Measurements from ENCODE around the gene MAST2.
"Not testable (repeated sequence)": the region's sequence is repeated elsewhere in the genome, so short reads cannot be mapped to it uniquely, and the experiment has no call there.

Gene MAST2

DNA sequence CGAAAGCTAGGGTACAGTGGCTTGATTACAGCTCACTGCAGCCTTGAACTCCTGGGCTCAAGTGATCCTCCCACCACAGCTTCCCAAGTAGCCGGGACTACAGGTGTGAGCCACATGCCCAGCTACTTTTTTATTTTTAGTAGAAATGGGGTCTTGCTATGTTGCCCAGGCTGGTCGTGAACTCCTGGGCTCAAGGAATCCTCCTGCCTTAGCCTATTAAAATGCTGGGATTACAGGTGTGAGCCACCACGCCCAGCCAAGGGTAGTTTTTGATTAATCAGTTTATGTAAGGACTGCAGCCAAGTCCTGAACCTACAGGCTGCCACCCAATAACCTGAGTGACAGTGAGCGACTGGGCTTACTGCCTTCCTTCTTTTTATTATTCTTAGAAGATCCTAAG, 240.7 kb downstream of the MAST2 start:
- H3K36me3 ChIP-seq, result no peaks in the 10 kb centered on the region
- H3K4me1 ChIP-seq (ENCODE audit: control insufficient read depth in 1 of 2, insufficient read depth in 1 of 2, low read depth in 1 of 2, low read length in 1 of 2), result peaks cover 8 to 9% of the 10 kb centered on the region in 2 experiments
- H3K27me3 ChIP-seq, result no peaks in the 10 kb centered on the region
- H3K9me3 ChIP-seq, result no peaks in the 10 kb centered on the region
- no peak overlapping the region for H3K4me3 ChIP-seq (ENCODE audit: low read depth in 1 of 2, low read length in 1 of 2)
- TF ChIP-seq, protein P1, sequence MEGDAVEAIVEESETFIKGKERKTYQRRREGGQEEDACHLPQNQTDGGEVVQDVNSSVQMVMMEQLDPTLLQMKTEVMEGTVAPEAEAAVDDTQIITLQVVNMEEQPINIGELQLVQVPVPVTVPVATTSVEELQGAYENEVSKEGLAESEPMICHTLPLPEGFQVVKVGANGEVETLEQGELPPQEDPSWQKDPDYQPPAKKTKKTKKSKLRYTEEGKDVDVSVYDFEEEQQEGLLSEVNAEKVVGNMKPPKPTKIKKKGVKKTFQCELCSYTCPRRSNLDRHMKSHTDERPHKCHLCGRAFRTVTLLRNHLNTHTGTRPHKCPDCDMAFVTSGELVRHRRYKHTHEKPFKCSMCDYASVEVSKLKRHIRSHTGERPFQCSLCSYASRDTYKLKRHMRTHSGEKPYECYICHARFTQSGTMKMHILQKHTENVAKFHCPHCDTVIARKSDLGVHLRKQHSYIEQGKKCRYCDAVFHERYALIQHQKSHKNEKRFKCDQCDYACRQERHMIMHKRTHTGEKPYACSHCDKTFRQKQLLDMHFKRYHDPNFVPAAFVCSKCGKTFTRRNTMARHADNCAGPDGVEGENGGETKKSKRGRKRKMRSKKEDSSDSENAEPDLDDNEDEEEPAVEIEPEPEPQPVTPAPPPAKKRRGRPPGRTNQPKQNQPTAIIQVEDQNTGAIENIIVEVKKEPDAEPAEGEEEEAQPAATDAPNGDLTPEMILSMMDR (IDR thresholded peaks at IDR 0.05), result no peak
- H3K27ac ChIP-seq, result no peak overlapping the region

DNA sequence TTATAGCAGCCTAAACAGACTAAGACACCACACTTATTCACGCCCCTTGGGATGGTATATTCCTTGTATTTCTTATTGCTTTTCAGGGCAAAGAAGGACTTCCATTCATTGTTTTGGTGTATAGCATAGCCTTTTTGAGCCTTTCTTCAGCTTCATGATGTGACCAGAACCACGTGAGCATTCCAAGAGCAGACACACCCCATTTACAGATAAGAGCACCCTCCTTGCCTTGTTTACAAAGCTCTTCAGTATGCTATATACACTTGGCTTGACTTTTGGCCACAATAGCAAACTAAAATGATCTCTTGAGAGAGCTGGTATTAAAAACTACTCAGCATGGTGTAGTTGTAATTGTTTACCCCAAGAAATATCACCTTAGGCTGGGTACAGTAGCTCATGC, 250.3 kb downstream of the MAST2 start:
- Histone ChIP-seq H3K36me3 (no peaks in the 10 kb centered on the region), H3K4me3 (ENCODE audit: low read depth in 1 of 2, low read length in 1 of 2) (no peak overlapping the region), H3K27me3 (no peaks in the 10 kb centered on the region), H3K4me1 (ENCODE audit: control insufficient read depth in 1 of 2, insufficient read depth in 1 of 2, low read depth in 1 of 2, low read length in 1 of 2) (no peaks in the 10 kb centered on the region), H3K9me3 (no peaks in the 10 kb centered on the region), H3K27ac (no peak overlapping the region)
- TF ChIP-seq, protein P1 (IDR thresholded peaks at IDR 0.05), result no peak

DNA sequence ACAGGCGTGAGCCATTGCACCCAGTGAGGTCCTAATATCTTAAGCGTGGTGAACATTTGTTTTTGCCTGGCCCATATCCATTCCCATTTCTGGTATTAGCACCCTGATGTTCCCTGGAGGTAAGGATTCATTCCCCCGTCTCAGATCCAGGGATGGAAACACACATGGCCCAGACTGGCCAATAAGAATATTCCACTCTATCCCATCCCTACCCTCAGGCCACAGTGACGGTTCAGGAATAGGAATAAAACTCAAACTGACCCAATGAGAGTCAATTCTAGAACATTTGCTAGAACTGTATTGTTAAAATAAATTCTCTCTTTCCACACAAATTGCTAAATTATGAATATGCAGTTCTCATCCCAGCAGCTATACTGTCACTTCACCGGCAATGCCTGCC, 252.9 kb downstream of the MAST2 start:
- Histone ChIP-seq H3K36me3 (no peaks in the 10 kb centered on the region), H3K27ac (no peak overlapping the region), H3K9me3 (no peaks in the 10 kb centered on the region), H3K4me1 (ENCODE audit: control insufficient read depth in 1 of 2, insufficient read depth in 1 of 2, low read depth in 1 of 2, low read length in 1 of 2) (no peaks in the 10 kb centered on the region), H3K4me3 (ENCODE audit: low read depth in 1 of 2, low read length in 1 of 2) (no peak overlapping the region), H3K27me3 (no peaks in the 10 kb centered on the region)
- TF ChIP-seq, protein P1 (IDR thresholded peaks at IDR 0.05), result no peak

DNA sequence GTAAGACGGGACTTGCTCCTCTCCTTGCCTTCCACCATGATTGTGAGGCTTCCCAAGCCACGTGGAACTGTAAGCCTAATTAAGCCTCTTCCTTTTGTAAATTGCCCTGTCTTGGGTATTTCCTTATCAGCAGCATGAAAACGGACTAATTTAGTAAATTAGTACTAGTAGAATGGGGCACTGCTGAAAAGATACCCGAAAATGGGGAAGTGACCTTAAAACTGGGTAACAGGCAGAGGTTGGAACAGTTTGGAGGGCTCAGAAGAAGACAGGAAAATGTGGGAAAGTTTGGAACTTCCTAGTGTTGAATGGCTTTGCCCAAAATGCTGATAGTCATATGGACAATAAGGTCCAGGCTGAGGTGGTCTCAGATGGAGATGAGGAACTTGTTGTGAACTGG, 253.8 kb downstream of the MAST2 start:
- H3K27me3 ChIP-seq; H3K36me3 ChIP-seq; H3K27ac ChIP-seq; H3K4me3 ChIP-seq (ENCODE audit: low read depth in 1 of 2, low read length in 1 of 2); H3K9me3 ChIP-seq; H3K4me1 ChIP-seq (ENCODE audit: control insufficient read depth in 1 of 2, insufficient read depth in 1 of 2, low read depth in 1 of 2, low read length in 1 of 2): not testable (repeated sequence)

- no peak overlapping the region for H3K4me3 ChIP-seq (ENCODE audit: low read depth in 1 of 2, low read length in 1 of 2)
- no peaks in the 10 kb centered on the region for H3K36me3 ChIP-seq
Measured at GRCh38 chr1:46057781-46058180, 254.4 kb downstream of the MAST2 start.

GRCh38 chr1:46058936-46059335, 255.5 kb downstream of the MAST2 start:
- no peaks in the 10 kb centered on the region for H3K36me3 ChIP-seq
- no peaks in the 10 kb centered on the region for H3K4me1 ChIP-seq (ENCODE audit: control insufficient read depth in 1 of 2, insufficient read depth in 1 of 2, low read depth in 1 of 2, low read length in 1 of 2)
- H3K4me3 ChIP-seq (ENCODE audit: low read depth in 1 of 2, low read length in 1 of 2), result no peak overlapping the region
- H3K27me3 ChIP-seq, result no peaks in the 10 kb centered on the region
- TF ChIP-seq, protein P1 (IDR thresholded peaks at IDR 0.05), result no peak
- no peak overlapping the region for H3K27ac ChIP-seq
- H3K9me3 ChIP-seq, result no peaks in the 10 kb centered on the region

More at GRCh38 chr1:46057781-46058180, 254.4 kb downstream of the MAST2 start:
- TF ChIP-seq, protein P1 (IDR thresholded peaks at IDR 0.05), result no peak
- Histone ChIP-seq H3K27ac (no peak overlapping the region), H3K27me3 (no peaks in the 10 kb centered on the region), H3K4me1 (ENCODE audit: control insufficient read depth in 1 of 2, insufficient read depth in 1 of 2, low read depth in 1 of 2, low read length in 1 of 2) (no peaks in the 10 kb centered on the region), H3K9me3 (no peaks in the 10 kb centered on the region)

Measured in neutrophil (primary cell).